HEK293 (cell line): ENCODE data around the gene ZNHIT1.
A peak's percentile ranks its signal among the peaks of the same experiment; 100 is the strongest.

ENCODE experiments used
- CTCF ChIA-PET: fragments of 350-600 bp; formaldehyde crosslinking; extraction: SDS; loops from one replicate; lab custom pipeline; 2021; ENCODE audit warnings: antibody characterized with exemption; lab: Yijun Ruan, JAX
- POLR2A ChIA-PET: fragments of 300-600 bp; formaldehyde crosslinking; extraction: SDS; loops from one replicate; lab custom pipeline; 2020; ENCODE audit warnings: antibody characterized with exemption, inconsistent platforms; lab: Yijun Ruan, JAX
- H3K27ac ChIP-seq: fragments of 200-500 bp; sonication (Bioruptor generic); 2 replicates; pipeline ENCODE4 v1.5.1; 2014; ENCODE audit warnings: low read depth, low read length, control low read depth, inconsistent platforms; ENCODE audit errors: extremely low read depth
- H3K36me3 ChIP-seq, 2 experiments: fragments of 200-500 bp in 1 of 2; sonication (Bioruptor generic) in 1 of 2; 1 replicate in 1 of 2; 2 replicates in 1 of 2; pipeline ENCODE4 v1.5.1; 2014 to 2017; ENCODE audit warnings: inconsistent platforms in 2 of 2, low read length in 2 of 2; ENCODE audit not compliant: control insufficient read depth in 2 of 2, insufficient read depth in 1 of 2
- H3K4me1 ChIP-seq: fragments of 200-500 bp; sonication (Bioruptor generic); 2 replicates; pipeline ENCODE4 v1.5.1; 2014; ENCODE audit warnings: mild to moderate bottlenecking, low read length, inconsistent platforms; ENCODE audit not compliant: control insufficient read depth, insufficient read depth
- H3K4me3 ChIP-seq: 2 replicates; pipeline ENCODE4 v1.5.1; 2011; ENCODE audit warnings: low read depth, mild to moderate bottlenecking, control low read depth, low read length, moderate library complexity
- H3K9me3 ChIP-seq: fragments of 200-500 bp; sonication (Bioruptor generic); 2 replicates; pipeline ENCODE4 v1.5.1; 2014; ENCODE audit warnings: low read depth, low read length, inconsistent platforms; ENCODE audit not compliant: control insufficient read depth, insufficient read depth
- EGR2 ChIP-seq: fragments of 450-650 bp; formaldehyde crosslinking; IDR thresholded peaks from 2 replicates; pipeline ENCODE4 v1.5.1; 2016; ENCODE audit warnings: low read depth, missing biosample characterization, missing genetic modification characterization
- FEZF1 ChIP-seq: fragments of 450-650 bp; formaldehyde crosslinking; IDR thresholded peaks from 2 replicates; pipeline ENCODE4 v1.5.1; 2016; ENCODE audit warnings: missing biosample characterization, missing genetic modification characterization
- KLF1 ChIP-seq: fragments of 450-650 bp; formaldehyde crosslinking; IDR thresholded peaks from 2 replicates; pipeline ENCODE4 v1.5.1; 2016; ENCODE audit warnings: missing biosample characterization, missing genetic modification characterization
- PBX3 ChIP-seq: sonication (generic); formaldehyde crosslinking; IDR thresholded peaks from 2 replicates; pipeline ENCODE4 v1.8.1; 2022; ENCODE audit warnings: mild to moderate bottlenecking, moderate library complexity, missing genetic modification reagents
- PRDM1 ChIP-seq: fragments of 450-650 bp; formaldehyde crosslinking; IDR thresholded peaks from 2 replicates; pipeline ENCODE4; 2016; ENCODE audit warnings: missing biosample characterization, missing genetic modification characterization
- SCRT2 ChIP-seq: fragments of 450-650 bp; formaldehyde crosslinking; IDR thresholded peaks from 2 replicates; pipeline ENCODE4 v1.5.1; 2016; ENCODE audit warnings: missing biosample characterization, missing genetic modification characterization
- ZFHX2 ChIP-seq: fragments of 450-650 bp; formaldehyde crosslinking; conservative IDR thresholded peaks from 2 replicates; pipeline ENCODE4 v1.5.1; 2016; ENCODE audit warnings: missing biosample characterization, missing genetic modification characterization
- ZNF140 ChIP-seq: fragments of 450-650 bp; formaldehyde crosslinking; IDR thresholded peaks from 2 replicates; pipeline ENCODE4 v1.5.1; 2016; ENCODE audit warnings: missing biosample characterization, missing genetic modification characterization
- ZNF146 ChIP-seq: fragments of 450-650 bp; formaldehyde crosslinking; IDR thresholded peaks from 2 replicates; pipeline ENCODE4 v1.5.1; 2016; ENCODE audit warnings: missing biosample characterization, missing genetic modification characterization
- ZNF175 ChIP-seq: fragments of 450-650 bp; formaldehyde crosslinking; IDR thresholded peaks from 2 replicates; pipeline ENCODE4 v1.5.1; 2016; ENCODE audit warnings: missing biosample characterization, missing genetic modification characterization
- ZNF184 ChIP-seq: fragments of 450-650 bp; IDR thresholded peaks from 2 replicates; pipeline ENCODE4 v1.5.1; 2018; ENCODE audit warnings: missing biosample characterization, mild to moderate bottlenecking, missing genetic modification characterization
- ZNF211 ChIP-seq: fragments of 450-650 bp; formaldehyde crosslinking; IDR thresholded peaks from 2 replicates; pipeline ENCODE4 v1.5.1; 2016; ENCODE audit warnings: low read depth, missing biosample characterization, missing genetic modification characterization
- ZNF221 ChIP-seq: fragments of 450-650 bp; formaldehyde crosslinking; IDR thresholded peaks from 2 replicates; pipeline ENCODE4 v1.5.1; 2017; ENCODE audit warnings: missing biosample characterization, missing genetic modification characterization, borderline replicate concordance
- ZNF23 ChIP-seq: fragments of 450-650 bp; formaldehyde crosslinking; IDR thresholded peaks from 2 replicates; pipeline ENCODE4 v1.5.1; 2016; ENCODE audit warnings: missing biosample characterization, missing genetic modification characterization, borderline replicate concordance
- ZNF292 ChIP-seq: fragments of 450-650 bp; formaldehyde crosslinking; IDR thresholded peaks from 2 replicates; pipeline ENCODE4 v1.5.1; 2016; ENCODE audit warnings: low read depth, missing biosample characterization, missing genetic modification characterization, borderline replicate concordance
- ZNF488 ChIP-seq: fragments of 450-650 bp; formaldehyde crosslinking; IDR thresholded peaks from 2 replicates; pipeline ENCODE4 v1.5.1; 2016; ENCODE audit warnings: missing biosample characterization, missing genetic modification characterization
- ZNF501 ChIP-seq: fragments of 450-650 bp; formaldehyde crosslinking; IDR thresholded peaks from 2 replicates; pipeline ENCODE4 v1.5.1; 2016; ENCODE audit warnings: missing biosample characterization, missing genetic modification characterization
- ZNF544 ChIP-seq: fragments of 450-650 bp; formaldehyde crosslinking; IDR thresholded peaks from 2 replicates; pipeline ENCODE4 v1.5.0; 2017; ENCODE audit warnings: missing biosample characterization, missing genetic modification characterization
- ZNF555 ChIP-seq: fragments of 450-650 bp; formaldehyde crosslinking; conservative IDR thresholded peaks from 2 replicates; pipeline ENCODE4 v1.5.1; 2017; ENCODE audit warnings: missing biosample characterization, mild to moderate bottlenecking, missing genetic modification characterization, inconsistent platforms
- ZNF670 ChIP-seq: fragments of 450-650 bp; formaldehyde crosslinking; IDR thresholded peaks from 2 replicates; pipeline ENCODE4 v1.5.1; 2016; ENCODE audit warnings: missing biosample characterization, missing genetic modification characterization, low read depth
- TF ChIP-seq, protein P1 (sequence below): fragments of 450-650 bp; formaldehyde crosslinking; IDR thresholded peaks from 2 replicates; pipeline ENCODE4 v1.5.1; 2016; ENCODE audit warnings: missing biosample characterization, missing genetic modification characterization
- TF ChIP-seq, protein P2 (sequence below): fragments of 450-650 bp; formaldehyde crosslinking; IDR thresholded peaks from 2 replicates; pipeline ENCODE4 v1.5.1; 2016; ENCODE audit warnings: missing biosample characterization, missing genetic modification characterization
- TF ChIP-seq, protein P3 (sequence below): fragments of 450-650 bp; formaldehyde crosslinking; IDR thresholded peaks from 2 replicates; pipeline ENCODE4 v1.5.1; 2017; ENCODE audit warnings: missing biosample characterization, missing genetic modification characterization

The ZNHIT1 gene

GRCh38 chr7:101233907-101234547 lies 16.1 kb downstream of the ZNHIT1 start:
- TF ChIP-seq ZFHX2 (tag by site-specific recombination), result peak; percentile 12; the same call in 1 of the 2 replicates
- no peak for TF ChIP-seq ZNF140
- no peak for TF ChIP-seq ZNF292 (tag by site-specific recombination)
- no peak for TF ChIP-seq PRDM1 (tag by site-specific recombination)
- TF ChIP-seq ZNF501 (tag by site-specific recombination), result no peak
- no peak for TF ChIP-seq ZNF221 (tag by site-specific recombination)
- TF ChIP-seq ZNF211 (tag by site-specific recombination), result no peak
- H3K27ac ChIP-seq, result no peak overlapping the region
- H3K4me3 ChIP-seq, result no peak overlapping the region
- H3K4me1 ChIP-seq, result no peaks in the 10 kb centered on the region
- no peaks in the 10 kb centered on the region for H3K9me3 ChIP-seq
- CTCF ChIA-PET, result interaction anchor here (0.6 to 1.8 kb wide), 4 partner anchors 10 to 105 kb away, joined by 3 to 28 read pairs (median 4); partner anchors contain the start of gene FIS1
- POLR2A ChIA-PET, result interaction anchor here (1.0 to 1.3 kb wide), 2 partner anchors 10 to 16 kb away, joined by 4 to 8 read pairs; partner anchors contain the start of gene ZNHIT1
- H3K36me3 ChIP-seq, result peaks cover 0 to 18% of the 10 kb centered on the region in 2 experiments; a peak in 2 of 3 replicates

- Histone ChIP-seq H3K4me1 (no peaks in the 10 kb centered on the region), H3K36me3 (peaks cover 0 to 23% of the 10 kb centered on the region in 2 experiments; a peak in 2 of 3 replicates), H3K4me3 (no peak overlapping the region), H3K9me3 (no peaks in the 10 kb centered on the region), H3K27ac (no peak overlapping the region)
- TF ChIP-seq KLF1 (tag by site-specific recombination) (peak; percentile 73), EGR2 (peak; percentile 27; the same call in 1 of the 2 replicates), FEZF1 (no peak)
- ChIA-PET POLR2A (interaction anchor here (1.3 kb wide), 1 partner anchor 9 kb away, joined by 8 read pairs; no protein-coding TSS in a partner anchor), CTCF (interaction anchor here (0.8 to 1.8 kb wide), 5 partner anchors 10 to 55 kb away, joined by 3 to 28 read pairs (median 5); partner anchors contain the start of genes FIS1 and ZNHIT1)
These were observed 16.7 kb downstream of the ZNHIT1 start for GRCh38 chr7:101234636-101235035.

DNA sequence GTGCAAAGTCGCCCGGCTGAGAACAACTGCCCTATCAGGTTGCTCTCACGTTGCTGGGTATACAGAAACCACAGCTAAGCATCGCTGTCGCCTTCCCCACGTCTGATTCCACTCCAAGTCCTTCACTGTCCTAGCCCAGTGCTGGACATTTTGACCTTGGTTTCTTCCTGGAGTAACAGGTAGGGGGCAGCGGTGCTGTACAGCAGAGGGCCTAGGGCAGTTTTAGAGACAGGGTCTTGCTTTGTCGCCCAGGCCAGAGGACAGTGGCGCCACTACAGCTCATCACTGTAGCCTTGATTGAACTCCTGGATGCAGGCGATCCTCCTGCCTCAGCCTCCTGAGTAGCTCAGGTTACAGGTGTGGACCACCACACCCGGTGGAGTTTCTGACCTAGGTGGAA lies 17.1 kb downstream of the ZNHIT1 start:
- CTCF ChIA-PET, result interaction anchor here (0.6 to 1.8 kb wide), 6 partner anchors 9 to 159 kb away, joined by 3 to 28 read pairs (median 4); partner anchors contain the start of genes FIS1 and ZNHIT1
- H3K36me3 ChIP-seq, result peaks cover 0 to 27% of the 10 kb centered on the region in 2 experiments; a peak in 2 of 3 replicates
- POLR2A ChIA-PET, result interaction anchor here (1.0 to 1.3 kb wide), 2 partner anchors 9 to 48 kb away, joined by 3 to 8 read pairs; no protein-coding TSS in a partner anchor
- no peak overlapping the region for H3K4me3 ChIP-seq
- H3K9me3 ChIP-seq, result no peaks in the 10 kb centered on the region
- H3K4me1 ChIP-seq, result no peaks in the 10 kb centered on the region
- H3K27ac ChIP-seq, result no peak overlapping the region
- TF ChIP-seq ZNF670 (tag by site-specific recombination) (no peak), ZNF146 (tag by site-specific recombination) (no peak), ZNF555 (tag by site-specific recombination) (no peak), ZNF184 (no peak), EGR2 (0 out of 2 replicates have a peak, but pooled peaks have one; percentile 2), PBX3 (CRISPR knock-in tag) (no peak), ZNF175 (tag by site-specific recombination) (no peak), ZNF23 (no peak), SCRT2 (0 out of 2 replicates have a peak, but pooled peaks have one; percentile 49), ZNF544 (tag by site-specific recombination) (no peak), ZNF488 (tag by site-specific recombination) (no peak), PRDM1 (tag by site-specific recombination) (no peak)
- TF ChIP-seq, protein P1, sequence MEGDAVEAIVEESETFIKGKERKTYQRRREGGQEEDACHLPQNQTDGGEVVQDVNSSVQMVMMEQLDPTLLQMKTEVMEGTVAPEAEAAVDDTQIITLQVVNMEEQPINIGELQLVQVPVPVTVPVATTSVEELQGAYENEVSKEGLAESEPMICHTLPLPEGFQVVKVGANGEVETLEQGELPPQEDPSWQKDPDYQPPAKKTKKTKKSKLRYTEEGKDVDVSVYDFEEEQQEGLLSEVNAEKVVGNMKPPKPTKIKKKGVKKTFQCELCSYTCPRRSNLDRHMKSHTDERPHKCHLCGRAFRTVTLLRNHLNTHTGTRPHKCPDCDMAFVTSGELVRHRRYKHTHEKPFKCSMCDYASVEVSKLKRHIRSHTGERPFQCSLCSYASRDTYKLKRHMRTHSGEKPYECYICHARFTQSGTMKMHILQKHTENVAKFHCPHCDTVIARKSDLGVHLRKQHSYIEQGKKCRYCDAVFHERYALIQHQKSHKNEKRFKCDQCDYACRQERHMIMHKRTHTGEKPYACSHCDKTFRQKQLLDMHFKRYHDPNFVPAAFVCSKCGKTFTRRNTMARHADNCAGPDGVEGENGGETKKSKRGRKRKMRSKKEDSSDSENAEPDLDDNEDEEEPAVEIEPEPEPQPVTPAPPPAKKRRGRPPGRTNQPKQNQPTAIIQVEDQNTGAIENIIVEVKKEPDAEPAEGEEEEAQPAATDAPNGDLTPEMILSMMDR, result peak; percentile 48; the same call in 1 of the 2 replicates
- TF ChIP-seq, protein P2, sequence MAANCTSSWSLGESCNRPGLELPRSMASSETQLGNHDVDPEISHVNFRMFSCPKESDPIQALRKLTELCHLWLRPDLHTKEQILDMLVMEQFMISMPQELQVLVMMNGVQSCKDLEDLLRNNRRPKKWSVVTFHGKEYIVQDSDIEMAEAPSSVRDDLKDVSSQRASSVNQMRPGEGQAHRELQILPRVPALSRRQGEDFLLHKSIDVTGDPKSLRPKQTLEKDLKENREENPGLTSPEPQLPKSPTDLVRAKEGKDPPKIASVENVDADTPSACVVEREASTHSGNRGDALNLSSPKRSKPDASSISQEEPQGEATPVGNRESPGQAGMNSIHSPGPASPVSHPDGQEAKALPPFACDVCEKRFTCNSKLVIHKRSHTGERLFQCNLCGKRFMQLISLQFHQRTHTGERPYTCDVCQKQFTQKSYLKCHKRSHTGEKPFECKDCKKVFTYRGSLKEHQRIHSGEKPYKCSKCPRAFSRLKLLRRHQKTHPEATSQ (tag by site-specific recombination), result no peak
- TF ChIP-seq, protein P3, sequence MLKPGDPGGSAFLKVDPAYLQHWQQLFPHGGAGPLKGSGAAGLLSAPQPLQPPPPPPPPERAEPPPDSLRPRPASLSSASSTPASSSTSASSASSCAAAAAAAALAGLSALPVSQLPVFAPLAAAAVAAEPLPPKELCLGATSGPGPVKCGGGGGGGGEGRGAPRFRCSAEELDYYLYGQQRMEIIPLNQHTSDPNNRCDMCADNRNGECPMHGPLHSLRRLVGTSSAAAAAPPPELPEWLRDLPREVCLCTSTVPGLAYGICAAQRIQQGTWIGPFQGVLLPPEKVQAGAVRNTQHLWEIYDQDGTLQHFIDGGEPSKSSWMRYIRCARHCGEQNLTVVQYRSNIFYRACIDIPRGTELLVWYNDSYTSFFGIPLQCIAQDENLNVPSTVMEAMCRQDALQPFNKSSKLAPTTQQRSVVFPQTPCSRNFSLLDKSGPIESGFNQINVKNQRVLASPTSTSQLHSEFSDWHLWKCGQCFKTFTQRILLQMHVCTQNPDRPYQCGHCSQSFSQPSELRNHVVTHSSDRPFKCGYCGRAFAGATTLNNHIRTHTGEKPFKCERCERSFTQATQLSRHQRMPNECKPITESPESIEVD (tag by site-specific recombination), result no peak
